ENCODE measurements around the gene MRPL20. TPM values are rescaled to one million over a fixed set of nuclear protein-coding genes. Genes with fewer than 3 reads are reported as not detected.
A peak's percentile ranks its signal among the peaks of the same experiment; 100 is the strongest.

MRPL20 gene
- total and polyA plus RNA-seq, 9 of the 15 experiments (the other 6 are each of a cell fraction or from before 2014, with no cell fraction given), result 180 to 671 (median 229) TPM

DNA sequence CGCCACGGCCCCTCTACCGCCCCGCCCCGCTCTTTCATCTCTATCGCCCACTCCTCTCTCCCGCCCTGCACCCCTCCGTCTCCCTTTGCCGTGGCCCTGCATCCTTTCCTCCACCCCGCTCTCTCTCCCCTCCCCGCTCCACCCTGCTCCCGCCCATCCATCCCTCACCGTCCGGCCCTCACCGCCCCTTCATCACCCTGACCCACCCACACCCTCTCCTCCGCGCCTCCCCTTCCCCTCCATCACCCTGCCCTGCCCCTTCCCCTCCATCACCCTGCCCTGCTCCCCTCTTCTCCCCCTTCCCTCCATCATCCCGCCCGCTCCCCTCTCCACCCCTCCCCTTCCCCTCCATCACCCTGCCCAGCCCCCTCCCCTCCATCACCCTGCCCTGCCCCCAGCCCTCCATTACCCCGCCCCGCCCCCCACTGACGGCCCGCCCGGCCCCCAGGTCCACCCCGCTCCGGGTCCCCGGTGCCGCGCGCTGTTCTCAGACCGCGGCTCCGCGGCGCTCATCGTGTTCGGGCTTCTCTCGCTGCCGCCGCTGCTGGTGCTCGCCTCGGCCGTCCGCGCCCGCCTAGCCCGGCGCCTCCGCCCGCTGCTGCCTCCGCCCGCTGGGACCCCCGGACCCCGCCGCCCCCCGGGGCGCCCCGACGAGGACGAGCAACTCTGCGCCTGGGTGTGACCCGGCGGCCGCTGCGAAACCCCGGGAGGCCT, 20.2 kb upstream of the MRPL20 start (continued):
- TF ChIP-seq, protein P1, sequence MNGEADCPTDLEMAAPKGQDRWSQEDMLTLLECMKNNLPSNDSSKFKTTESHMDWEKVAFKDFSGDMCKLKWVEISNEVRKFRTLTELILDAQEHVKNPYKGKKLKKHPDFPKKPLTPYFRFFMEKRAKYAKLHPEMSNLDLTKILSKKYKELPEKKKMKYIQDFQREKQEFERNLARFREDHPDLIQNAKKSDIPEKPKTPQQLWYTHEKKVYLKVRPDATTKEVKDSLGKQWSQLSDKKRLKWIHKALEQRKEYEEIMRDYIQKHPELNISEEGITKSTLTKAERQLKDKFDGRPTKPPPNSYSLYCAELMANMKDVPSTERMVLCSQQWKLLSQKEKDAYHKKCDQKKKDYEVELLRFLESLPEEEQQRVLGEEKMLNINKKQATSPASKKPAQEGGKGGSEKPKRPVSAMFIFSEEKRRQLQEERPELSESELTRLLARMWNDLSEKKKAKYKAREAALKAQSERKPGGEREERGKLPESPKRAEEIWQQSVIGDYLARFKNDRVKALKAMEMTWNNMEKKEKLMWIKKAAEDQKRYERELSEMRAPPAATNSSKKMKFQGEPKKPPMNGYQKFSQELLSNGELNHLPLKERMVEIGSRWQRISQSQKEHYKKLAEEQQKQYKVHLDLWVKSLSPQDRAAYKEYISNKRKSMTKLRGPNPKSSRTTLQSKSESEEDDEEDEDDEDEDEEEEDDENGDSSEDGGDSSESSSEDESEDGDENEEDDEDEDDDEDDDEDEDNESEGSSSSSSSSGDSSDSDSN (IDR thresholded peaks at IDR 0.05; ENCODE audit: borderline replicate concordance in 1 of 2, low read depth in 2 of 2, low read length in 2 of 2), result peak; percentile 37 to 65; a peak in 1 of 4 replicates
- no peak for TF ChIP-seq ZNF41 (CRISPR knock-in tag; conservative IDR thresholded peaks at IDR 0.05)
- TF ChIP-seq ZNF445 (CRISPR knock-in tag; IDR thresholded peaks at IDR 0.05; ENCODE audit: low read depth), result no peak
- TF ChIP-seq, protein P2, sequence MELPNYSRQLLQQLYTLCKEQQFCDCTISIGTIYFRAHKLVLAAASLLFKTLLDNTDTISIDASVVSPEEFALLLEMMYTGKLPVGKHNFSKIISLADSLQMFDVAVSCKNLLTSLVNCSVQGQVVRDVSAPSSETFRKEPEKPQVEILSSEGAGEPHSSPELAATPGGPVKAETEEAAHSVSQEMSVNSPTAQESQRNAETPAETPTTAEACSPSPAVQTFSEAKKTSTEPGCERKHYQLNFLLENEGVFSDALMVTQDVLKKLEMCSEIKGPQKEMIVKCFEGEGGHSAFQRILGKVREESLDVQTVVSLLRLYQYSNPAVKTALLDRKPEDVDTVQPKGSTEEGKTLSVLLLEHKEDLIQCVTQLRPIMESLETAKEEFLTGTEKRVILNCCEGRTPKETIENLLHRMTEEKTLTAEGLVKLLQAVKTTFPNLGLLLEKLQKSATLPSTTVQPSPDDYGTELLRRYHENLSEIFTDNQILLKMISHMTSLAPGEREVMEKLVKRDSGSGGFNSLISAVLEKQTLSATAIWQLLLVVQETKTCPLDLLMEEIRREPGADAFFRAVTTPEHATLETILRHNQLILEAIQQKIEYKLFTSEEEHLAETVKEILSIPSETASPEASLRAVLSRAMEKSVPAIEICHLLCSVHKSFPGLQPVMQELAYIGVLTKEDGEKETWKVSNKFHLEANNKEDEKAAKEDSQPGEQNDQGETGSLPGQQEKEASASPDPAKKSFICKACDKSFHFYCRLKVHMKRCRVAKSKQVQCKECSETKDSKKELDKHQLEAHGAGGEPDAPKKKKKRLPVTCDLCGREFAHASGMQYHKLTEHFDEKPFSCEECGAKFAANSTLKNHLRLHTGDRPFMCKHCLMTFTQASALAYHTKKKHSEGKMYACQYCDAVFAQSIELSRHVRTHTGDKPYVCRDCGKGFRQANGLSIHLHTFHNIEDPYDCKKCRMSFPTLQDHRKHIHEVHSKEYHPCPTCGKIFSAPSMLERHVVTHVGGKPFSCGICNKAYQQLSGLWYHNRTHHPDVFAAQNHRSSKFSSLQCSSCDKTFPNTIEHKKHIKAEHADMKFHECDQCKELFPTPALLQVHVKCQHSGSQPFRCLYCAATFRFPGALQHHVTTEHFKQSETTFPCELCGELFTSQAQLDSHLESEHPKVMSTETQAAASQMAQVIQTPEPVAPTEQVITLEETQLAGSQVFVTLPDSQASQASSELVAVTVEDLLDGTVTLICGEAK (IDR thresholded peaks at IDR 0.05), result no peak
- TF ChIP-seq, protein P2 (CRISPR knock-in tag; IDR thresholded peaks at IDR 0.05), result no peak
- TF ChIP-seq KAT7 (CRISPR knock-in tag; IDR thresholded peaks at IDR 0.05; ENCODE audit: borderline replicate concordance), result no peak
- no peak for TF ChIP-seq DIDO1 (tag; IDR thresholded peaks at IDR 0.05; ENCODE audit: low read depth)
- TF ChIP-seq HDAC3 (IDR thresholded peaks at IDR 0.05; ENCODE audit: borderline replicate concordance, partially characterized antibody), result no peak
- no peak for TF ChIP-seq PHF20 (IDR thresholded peaks at IDR 0.05; ENCODE audit: partially characterized antibody)
- TF ChIP-seq, protein P3, sequence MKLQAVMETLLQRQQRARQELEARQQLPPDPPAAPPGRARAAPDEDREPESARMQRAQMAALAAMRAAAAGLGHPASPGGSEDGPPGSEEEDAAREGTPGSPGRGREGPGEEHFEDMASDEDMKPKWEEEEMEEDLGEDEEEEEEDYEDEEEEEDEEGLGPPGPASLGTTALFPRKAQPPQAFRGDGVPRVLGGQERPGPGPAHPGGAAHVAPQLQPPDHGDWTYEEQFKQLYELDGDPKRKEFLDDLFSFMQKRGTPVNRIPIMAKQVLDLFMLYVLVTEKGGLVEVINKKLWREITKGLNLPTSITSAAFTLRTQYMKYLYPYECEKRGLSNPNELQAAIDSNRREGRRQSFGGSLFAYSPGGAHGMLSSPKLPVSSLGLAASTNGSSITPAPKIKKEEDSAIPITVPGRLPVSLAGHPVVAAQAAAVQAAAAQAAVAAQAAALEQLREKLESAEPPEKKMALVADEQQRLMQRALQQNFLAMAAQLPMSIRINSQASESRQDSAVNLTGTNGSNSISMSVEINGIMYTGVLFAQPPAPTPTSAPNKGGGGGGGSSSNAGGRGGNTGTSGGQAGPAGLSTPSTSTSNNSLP (IDR thresholded peaks at IDR 0.05; ENCODE audit: borderline replicate concordance, low read depth, low read length), result no peak
- no peak for TF ChIP-seq ZNF507 (tag; conservative IDR thresholded peaks at IDR 0.05)
